ENCODE data around the gene CYCS. TPM values are rescaled to one million over a fixed set of nuclear protein-coding genes. Genes with fewer than 3 reads are reported as not detected.

CYCS gene
- total RNA-seq, 1 donor from 2014 or later, result 143 TPM

GRCh38 chr7:25132430-25132829, 7.4 kb upstream of the CYCS start:
- Histone ChIP-seq H4K20me1 (ENCODE audit: insufficient read depth, low read length) (no peaks in the 10 kb centered on the region), H2AFZ (ENCODE audit: low read depth, low read length) (no peak overlapping the region), H3K36me3 (ENCODE audit: insufficient read depth, low read length) (no peaks in the 10 kb centered on the region), H3K9me3 (ENCODE audit: insufficient read depth, low read depth, low read length) (no peaks in the 10 kb centered on the region), H3K9ac (ENCODE audit: low read length) (no peak overlapping the region), H3K4me1 (ENCODE audit: insufficient read depth, low read length) (no peaks in the 10 kb centered on the region), H3K27me3 (ENCODE audit: insufficient read depth, low read length) (no peaks in the 10 kb centered on the region), H3K4me3 (ENCODE audit: insufficient read depth, low read depth, low read length) (no peak overlapping the region), H3K79me2 (ENCODE audit: insufficient read depth, low read length) (no peaks in the 10 kb centered on the region), H3K27ac (ENCODE audit: low read depth, low read length) (no peak overlapping the region), H3K4me2 (ENCODE audit: low read length) (no peak overlapping the region)
- Mint-ChIP-seq H3K4me1 (ENCODE audit: low read depth, unreplicated experiment) (no peaks in the 10 kb centered on the region), H3K27ac (ENCODE audit: unreplicated experiment) (no peak overlapping the region), H3K36me3 (ENCODE audit: low read depth, unreplicated experiment) (peaks cover 6% of the 10 kb centered on the region), H3K9me3 (ENCODE audit: unreplicated experiment) (no peaks in the 10 kb centered on the region), H3K4me3 (ENCODE audit: unreplicated experiment) (no peak overlapping the region), H3K27me3 (ENCODE audit: low read depth, unreplicated experiment) (no peaks in the 10 kb centered on the region)
- TF ChIP-seq, protein P1, sequence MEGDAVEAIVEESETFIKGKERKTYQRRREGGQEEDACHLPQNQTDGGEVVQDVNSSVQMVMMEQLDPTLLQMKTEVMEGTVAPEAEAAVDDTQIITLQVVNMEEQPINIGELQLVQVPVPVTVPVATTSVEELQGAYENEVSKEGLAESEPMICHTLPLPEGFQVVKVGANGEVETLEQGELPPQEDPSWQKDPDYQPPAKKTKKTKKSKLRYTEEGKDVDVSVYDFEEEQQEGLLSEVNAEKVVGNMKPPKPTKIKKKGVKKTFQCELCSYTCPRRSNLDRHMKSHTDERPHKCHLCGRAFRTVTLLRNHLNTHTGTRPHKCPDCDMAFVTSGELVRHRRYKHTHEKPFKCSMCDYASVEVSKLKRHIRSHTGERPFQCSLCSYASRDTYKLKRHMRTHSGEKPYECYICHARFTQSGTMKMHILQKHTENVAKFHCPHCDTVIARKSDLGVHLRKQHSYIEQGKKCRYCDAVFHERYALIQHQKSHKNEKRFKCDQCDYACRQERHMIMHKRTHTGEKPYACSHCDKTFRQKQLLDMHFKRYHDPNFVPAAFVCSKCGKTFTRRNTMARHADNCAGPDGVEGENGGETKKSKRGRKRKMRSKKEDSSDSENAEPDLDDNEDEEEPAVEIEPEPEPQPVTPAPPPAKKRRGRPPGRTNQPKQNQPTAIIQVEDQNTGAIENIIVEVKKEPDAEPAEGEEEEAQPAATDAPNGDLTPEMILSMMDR (IDR thresholded peaks at IDR 0.05; ENCODE audit: insufficient read depth, low read depth, low read length), result no peak
- no peak for TF ChIP-seq EZH2 (IDR thresholded peaks at IDR 0.05; ENCODE audit: insufficient read depth, low read length)
- DNase-seq (ENCODE audit: low read depth) (no peak), FAIRE-seq (no peak)

DNA sequence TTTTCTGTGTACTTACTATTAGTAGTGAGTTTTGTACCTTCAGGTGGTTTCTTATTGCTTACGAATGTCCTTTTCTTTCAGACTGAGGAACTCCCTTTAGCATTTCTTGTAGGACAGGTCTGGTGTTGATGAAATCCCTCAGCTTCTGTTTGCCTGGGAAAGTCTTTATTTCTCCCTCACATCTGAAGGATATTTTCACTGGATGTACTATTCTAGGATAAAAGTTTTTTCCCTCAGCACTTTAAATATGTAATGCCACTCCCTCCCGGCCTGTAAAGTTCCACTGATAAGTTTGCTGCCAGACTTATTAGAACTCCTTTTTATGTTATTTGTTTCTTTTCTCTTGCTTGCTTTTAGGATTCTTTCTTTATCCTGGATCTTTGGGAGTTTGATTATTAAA, 1.7 kb upstream of the CYCS start:
- no peak overlapping the region for H2AFZ ChIP-seq (ENCODE audit: low read depth, low read length)
- Mint-ChIP-seq H3K9me3 (ENCODE audit: unreplicated experiment) (no peaks in the 10 kb centered on the region), H3K27me3 (ENCODE audit: low read depth, unreplicated experiment) (no peaks in the 10 kb centered on the region), H3K36me3 (ENCODE audit: low read depth, unreplicated experiment) (no peaks in the 10 kb centered on the region), H3K4me3 (ENCODE audit: unreplicated experiment) (no peak overlapping the region), H3K4me1 (ENCODE audit: low read depth, unreplicated experiment) (peaks cover 12% of the 10 kb centered on the region), H3K27ac (ENCODE audit: unreplicated experiment) (no peak overlapping the region)
- no peaks in the 10 kb centered on the region for H3K9me3 ChIP-seq (ENCODE audit: insufficient read depth, low read depth, low read length)
- H3K4me3 ChIP-seq (ENCODE audit: insufficient read depth, low read depth, low read length), result no peak overlapping the region
- peaks cover 23% of the 10 kb centered on the region for H4K20me1 ChIP-seq (ENCODE audit: insufficient read depth, low read length)
- peaks cover 29% of the 10 kb centered on the region for H3K79me2 ChIP-seq (ENCODE audit: insufficient read depth, low read length)
- FAIRE-seq, result no peak
- H3K9ac ChIP-seq (ENCODE audit: low read length), result no peak overlapping the region
- no peak for DNase-seq (ENCODE audit: low read depth)
- no peaks in the 10 kb centered on the region for H3K4me1 ChIP-seq (ENCODE audit: insufficient read depth, low read length)
- no peak for TF ChIP-seq EZH2 (IDR thresholded peaks at IDR 0.05; ENCODE audit: insufficient read depth, low read length)
- TF ChIP-seq, protein P1 (IDR thresholded peaks at IDR 0.05; ENCODE audit: insufficient read depth, low read depth, low read length), result no peak
- no peak overlapping the region for H3K4me2 ChIP-seq (ENCODE audit: low read length)
- no peaks in the 10 kb centered on the region for H3K27me3 ChIP-seq (ENCODE audit: insufficient read depth, low read length)
- peaks cover 10% of the 10 kb centered on the region for H3K36me3 ChIP-seq (ENCODE audit: insufficient read depth, low read length)
- no peak overlapping the region for H3K27ac ChIP-seq (ENCODE audit: low read depth, low read length)

DNA sequence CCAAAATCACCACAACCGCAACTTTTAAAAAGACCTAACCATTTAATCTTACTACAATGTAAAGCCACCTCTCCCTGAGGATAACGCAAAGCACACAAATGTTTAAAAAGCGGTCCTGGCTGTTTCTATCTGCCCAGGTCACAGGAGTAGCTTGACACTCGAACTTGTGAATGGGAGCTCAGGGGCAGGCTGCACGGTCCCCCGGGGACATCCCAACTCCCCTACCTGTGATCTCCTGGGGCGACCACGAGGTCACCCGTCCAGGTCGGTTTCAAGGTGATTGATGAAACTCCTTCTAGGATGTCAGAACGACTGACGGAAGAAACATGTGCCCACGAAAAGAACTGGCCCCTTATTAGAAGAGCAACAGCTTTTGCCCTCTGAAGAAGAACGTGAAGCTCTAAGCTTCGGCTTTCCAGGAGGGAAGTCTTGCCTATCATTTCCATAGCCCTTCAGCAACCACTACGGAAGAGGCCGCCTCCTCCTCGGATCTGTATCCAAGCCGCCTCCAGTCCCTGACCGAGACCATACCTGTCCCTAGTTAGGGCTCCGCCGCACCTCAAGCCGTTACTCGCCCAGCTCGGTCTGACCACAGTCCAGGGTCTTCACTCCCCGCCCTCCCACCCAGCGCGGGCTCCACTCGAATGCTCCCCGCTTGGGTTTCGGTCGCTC, 459 bp downstream of the CYCS start:
- TF ChIP-seq, protein P1 (IDR thresholded peaks at IDR 0.05; ENCODE audit: insufficient read depth, low read depth, low read length), result no peak
- TF ChIP-seq EZH2 (IDR thresholded peaks at IDR 0.05; ENCODE audit: insufficient read depth, low read length), result no peak
- no peaks in the 10 kb centered on the region for H3K27me3 ChIP-seq (ENCODE audit: insufficient read depth, low read length)

More for the DNA sequence above, 459 bp downstream of the CYCS start:
- FAIRE-seq, result no peak
- Histone ChIP-seq H2AFZ (ENCODE audit: low read depth, low read length) (peak overlapping the region; percentile 22), H3K27ac (ENCODE audit: low read depth, low read length) (peak overlapping the region; percentile 86), H3K4me1 (ENCODE audit: insufficient read depth, low read length) (no peaks in the 10 kb centered on the region), H3K9ac (ENCODE audit: low read length) (peak overlapping the region; percentile 97), H3K4me3 (ENCODE audit: insufficient read depth, low read depth, low read length) (peak overlapping the region; percentile 97), H4K20me1 (ENCODE audit: insufficient read depth, low read length) (peaks cover 32% of the 10 kb centered on the region), H3K4me2 (ENCODE audit: low read length) (peak overlapping the region; percentile 88), H3K36me3 (ENCODE audit: insufficient read depth, low read length) (peaks cover 21% of the 10 kb centered on the region), H3K79me2 (ENCODE audit: insufficient read depth, low read length) (peaks cover 40% of the 10 kb centered on the region), H3K9me3 (ENCODE audit: insufficient read depth, low read depth, low read length) (no peaks in the 10 kb centered on the region)
- H3K4me1 Mint-ChIP-seq (ENCODE audit: low read depth, unreplicated experiment), result peaks cover 12% of the 10 kb centered on the region
- peaks cover 2% of the 10 kb centered on the region for H3K36me3 Mint-ChIP-seq (ENCODE audit: low read depth, unreplicated experiment)
- peak; percentile 6 for DNase-seq (ENCODE audit: low read depth)
- no peaks in the 10 kb centered on the region for H3K27me3 Mint-ChIP-seq (ENCODE audit: low read depth, unreplicated experiment)
- peak overlapping the region; percentile 99 for H3K27ac Mint-ChIP-seq (ENCODE audit: unreplicated experiment)
- H3K9me3 Mint-ChIP-seq (ENCODE audit: unreplicated experiment), result no peaks in the 10 kb centered on the region
- peak overlapping the region; percentile 100 for H3K4me3 Mint-ChIP-seq (ENCODE audit: unreplicated experiment)
